Hepatocyte (in vitro differentiated cells): ENCODE measurements around the gene RPP25L.

Experiments
- EZH2 ChIP-seq: fragments of 200-600 bp; sonication (generic); IDR thresholded peaks from 2 replicates; pipeline ENCODE4 v1.6.1; 2016; ENCODE audit warnings: antibody characterized with exemption, mild to moderate bottlenecking, borderline replicate concordance
- EZH2phosphoT487 ChIP-seq: fragments of 200-600 bp; sonication (generic); IDR thresholded peaks from one replicate; pipeline ENCODE4 v1.6.1; 2018; ENCODE audit warnings: antibody characterized with exemption, mild to moderate bottlenecking, low read depth, moderate library complexity; ENCODE audit not compliant: unreplicated experiment, severe bottlenecking
- TF ChIP-seq, protein P1 (sequence below): fragments of 200-600 bp; sonication (generic); IDR thresholded peaks from 2 replicates; pipeline ENCODE4 v1.5.1; 2016; ENCODE audit warnings: antibody characterized with exemption, mild to moderate bottlenecking; ENCODE audit not compliant: poor library complexity

DNA sequence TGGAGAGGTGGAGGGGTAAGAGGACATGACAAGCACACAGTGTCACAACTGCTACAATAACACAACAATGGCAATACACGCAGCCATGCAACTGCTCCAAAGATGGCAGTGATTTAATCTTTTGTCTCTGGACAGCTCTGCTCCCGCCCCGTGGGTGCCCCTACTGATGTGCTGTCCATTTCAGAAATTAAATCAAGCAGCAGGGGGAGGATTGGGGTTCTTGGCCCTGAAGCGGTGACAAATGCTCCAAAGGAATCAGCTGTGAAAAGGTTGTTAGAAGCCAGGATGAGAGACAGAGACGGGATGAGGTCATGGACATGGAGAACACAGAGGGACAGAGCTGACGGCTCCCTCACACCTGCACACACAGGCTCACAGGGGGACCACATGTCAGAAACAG, 44.9 kb downstream of the RPP25L start:
- TF ChIP-seq, protein P1, sequence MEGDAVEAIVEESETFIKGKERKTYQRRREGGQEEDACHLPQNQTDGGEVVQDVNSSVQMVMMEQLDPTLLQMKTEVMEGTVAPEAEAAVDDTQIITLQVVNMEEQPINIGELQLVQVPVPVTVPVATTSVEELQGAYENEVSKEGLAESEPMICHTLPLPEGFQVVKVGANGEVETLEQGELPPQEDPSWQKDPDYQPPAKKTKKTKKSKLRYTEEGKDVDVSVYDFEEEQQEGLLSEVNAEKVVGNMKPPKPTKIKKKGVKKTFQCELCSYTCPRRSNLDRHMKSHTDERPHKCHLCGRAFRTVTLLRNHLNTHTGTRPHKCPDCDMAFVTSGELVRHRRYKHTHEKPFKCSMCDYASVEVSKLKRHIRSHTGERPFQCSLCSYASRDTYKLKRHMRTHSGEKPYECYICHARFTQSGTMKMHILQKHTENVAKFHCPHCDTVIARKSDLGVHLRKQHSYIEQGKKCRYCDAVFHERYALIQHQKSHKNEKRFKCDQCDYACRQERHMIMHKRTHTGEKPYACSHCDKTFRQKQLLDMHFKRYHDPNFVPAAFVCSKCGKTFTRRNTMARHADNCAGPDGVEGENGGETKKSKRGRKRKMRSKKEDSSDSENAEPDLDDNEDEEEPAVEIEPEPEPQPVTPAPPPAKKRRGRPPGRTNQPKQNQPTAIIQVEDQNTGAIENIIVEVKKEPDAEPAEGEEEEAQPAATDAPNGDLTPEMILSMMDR = no peak
- no peak for TF ChIP-seq EZH2
- TF ChIP-seq EZH2phosphoT487 = no peak
